ENCODE results near the gene TPRX2.
"Not testable (repeated sequence)": the region's sequence is repeated elsewhere in the genome, so short reads cannot be mapped to it uniquely, and the experiment has no call there.

Gene TPRX2

DNA sequence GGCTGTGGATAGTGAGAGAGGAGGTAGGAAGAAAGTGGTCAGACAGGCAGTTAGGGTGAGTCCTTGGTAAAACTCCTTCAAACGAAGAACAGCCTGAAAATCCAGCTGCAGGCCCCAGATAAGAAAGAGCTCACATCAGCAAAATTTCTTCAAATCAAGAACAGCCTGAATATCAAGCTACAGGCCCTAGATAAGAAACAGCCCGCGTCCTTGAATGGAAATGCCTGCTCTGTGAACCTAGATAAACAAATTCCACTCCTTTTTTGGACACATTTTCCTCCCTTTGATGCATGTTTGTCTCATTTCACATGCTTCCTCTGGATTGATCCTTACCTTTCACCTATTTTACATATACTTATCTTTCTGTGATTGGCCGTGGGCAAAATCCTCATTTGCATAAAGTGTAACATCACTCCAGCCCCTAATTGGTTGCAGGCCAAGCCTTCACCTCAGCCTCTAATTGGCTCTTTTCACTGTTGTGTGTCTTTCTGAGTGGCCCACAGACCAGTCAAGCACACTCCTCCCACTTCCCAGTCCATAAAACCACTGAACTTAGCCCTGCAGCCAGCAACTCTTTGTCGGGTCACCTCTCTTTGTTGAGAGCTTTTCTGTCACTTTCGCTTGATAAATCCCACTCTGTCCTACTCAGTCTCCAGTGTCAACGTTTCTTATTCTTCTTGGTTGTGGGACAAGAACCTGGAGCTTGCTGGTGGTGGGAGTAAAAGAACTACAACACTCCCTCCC is 33.1 kb downstream of the TPRX2 start:
- Histone ChIP-seq H3K9me3 (ENCODE audit: control insufficient read depth, insufficient read depth, low read length) (peaks cover 17% of the 10 kb centered on the region), H3K36me3 (ENCODE audit: control insufficient read depth, insufficient read depth, low read length) (no peaks in the 10 kb centered on the region), H3K27ac (ENCODE audit: low read depth, low read length) (no peak overlapping the region), H3K4me3 (ENCODE audit: low read depth, low read length) (no peak overlapping the region), H3K9ac (ENCODE audit: low read depth, low read length) (no peak overlapping the region), H3K27me3 (ENCODE audit: control insufficient read depth, insufficient read depth, low read length) (no peaks in the 10 kb centered on the region), H3K4me1 (ENCODE audit: control insufficient read depth, insufficient read depth, low read length) (no peaks in the 10 kb centered on the region)

DNA sequence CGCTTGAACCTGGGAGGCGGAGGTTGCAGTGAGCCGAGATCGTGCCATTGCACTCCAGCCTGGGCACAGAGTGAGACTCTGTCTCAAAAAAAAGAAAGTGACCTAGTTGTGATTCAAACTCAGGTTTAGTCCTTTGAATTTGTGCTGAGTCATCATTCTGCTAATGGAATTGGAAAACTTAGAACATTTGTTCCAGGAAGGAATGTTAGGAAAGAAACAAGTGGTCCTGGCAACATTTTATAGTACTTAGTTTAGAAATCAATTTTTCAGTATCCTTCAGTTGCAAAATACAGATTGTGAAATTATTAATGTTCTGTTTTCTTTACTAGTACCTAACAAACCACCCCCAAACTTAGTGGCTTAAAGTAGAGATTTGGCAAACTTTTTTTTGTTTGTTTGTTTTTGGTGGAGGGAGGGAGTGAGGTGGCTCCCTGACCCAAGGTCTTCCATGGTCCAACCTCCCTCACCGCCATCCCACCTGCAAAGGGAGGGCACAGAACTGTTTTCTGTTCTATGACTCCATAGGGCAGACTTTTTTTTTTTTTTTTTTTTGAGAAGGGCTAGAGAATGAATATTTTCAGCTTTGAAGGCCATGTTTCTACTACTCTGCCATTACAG is 36.2 kb downstream of the TPRX2 start:
- H3K4me1 ChIP-seq (ENCODE audit: control insufficient read depth, insufficient read depth, low read length): no peaks in the 10 kb centered on the region
- H3K9ac ChIP-seq (ENCODE audit: low read depth, low read length): no peak overlapping the region
- H3K9me3 ChIP-seq (ENCODE audit: control insufficient read depth, insufficient read depth, low read length): peaks cover 14% of the 10 kb centered on the region
- H3K27me3 ChIP-seq (ENCODE audit: control insufficient read depth, insufficient read depth, low read length): no peaks in the 10 kb centered on the region
- H3K36me3 ChIP-seq (ENCODE audit: control insufficient read depth, insufficient read depth, low read length): no peaks in the 10 kb centered on the region
- H3K4me3 ChIP-seq (ENCODE audit: low read depth, low read length): no peak overlapping the region
- H3K27ac ChIP-seq (ENCODE audit: low read depth, low read length): no peak overlapping the region

DNA sequence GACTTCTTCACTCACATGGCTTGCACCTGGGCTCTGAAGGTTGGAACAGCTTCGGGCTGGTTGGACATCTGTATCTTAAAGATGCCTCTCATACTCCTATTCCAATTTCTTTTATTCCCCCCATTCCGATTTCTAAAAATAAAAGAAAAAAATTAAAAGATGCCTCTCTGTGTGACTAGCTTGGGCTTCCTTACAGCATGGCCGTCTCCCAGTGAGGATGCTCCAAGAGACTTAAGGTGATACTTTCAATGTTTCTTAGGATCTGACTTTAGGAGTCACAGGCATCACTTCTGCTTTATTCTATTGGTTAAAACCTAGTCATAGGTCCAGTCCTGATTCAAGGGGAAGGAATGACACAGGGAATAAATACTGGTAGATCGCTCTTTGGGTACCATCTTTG is 37.0 kb downstream of the TPRX2 start:
- no peaks in the 10 kb centered on the region for H3K36me3 ChIP-seq (ENCODE audit: control insufficient read depth, insufficient read depth, low read length)
- no peak overlapping the region for H3K4me3 ChIP-seq (ENCODE audit: low read depth, low read length)
- H3K9me3 ChIP-seq (ENCODE audit: control insufficient read depth, insufficient read depth, low read length): peaks cover 14% of the 10 kb centered on the region
- H3K27ac ChIP-seq (ENCODE audit: low read depth, low read length): no peak overlapping the region
- H3K9ac ChIP-seq (ENCODE audit: low read depth, low read length): no peak overlapping the region
- no peaks in the 10 kb centered on the region for H3K27me3 ChIP-seq (ENCODE audit: control insufficient read depth, insufficient read depth, low read length)
- no peaks in the 10 kb centered on the region for H3K4me1 ChIP-seq (ENCODE audit: control insufficient read depth, insufficient read depth, low read length)

DNA sequence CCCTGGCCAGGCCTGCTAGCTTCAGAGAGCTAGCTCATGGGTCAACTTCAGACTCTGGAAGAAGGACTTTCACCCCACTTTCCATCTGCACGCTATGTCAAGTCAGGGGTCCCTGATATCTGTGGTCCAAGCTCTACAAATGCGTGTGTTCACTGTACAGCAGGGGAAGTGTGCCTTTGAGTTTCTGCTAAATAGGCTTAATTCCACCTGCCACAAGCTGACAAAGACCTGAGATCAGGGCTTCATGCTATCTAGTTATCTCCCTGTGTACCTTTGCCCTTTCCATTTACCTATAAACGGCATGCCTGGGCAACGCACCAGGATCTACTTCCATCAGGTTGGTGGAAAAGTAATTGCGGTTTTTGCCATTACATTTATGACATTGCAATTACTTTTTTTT is 37.7 kb downstream of the TPRX2 start:
- Histone ChIP-seq H3K4me1 (ENCODE audit: control insufficient read depth, insufficient read depth, low read length) (no peaks in the 10 kb centered on the region), H3K27ac (ENCODE audit: low read depth, low read length) (no peak overlapping the region), H3K9ac (ENCODE audit: low read depth, low read length) (no peak overlapping the region), H3K9me3 (ENCODE audit: control insufficient read depth, insufficient read depth, low read length) (peaks cover 14% of the 10 kb centered on the region), H3K36me3 (ENCODE audit: control insufficient read depth, insufficient read depth, low read length) (no peaks in the 10 kb centered on the region), H3K4me3 (ENCODE audit: low read depth, low read length) (no peak overlapping the region), H3K27me3 (ENCODE audit: control insufficient read depth, insufficient read depth, low read length) (no peaks in the 10 kb centered on the region)

DNA sequence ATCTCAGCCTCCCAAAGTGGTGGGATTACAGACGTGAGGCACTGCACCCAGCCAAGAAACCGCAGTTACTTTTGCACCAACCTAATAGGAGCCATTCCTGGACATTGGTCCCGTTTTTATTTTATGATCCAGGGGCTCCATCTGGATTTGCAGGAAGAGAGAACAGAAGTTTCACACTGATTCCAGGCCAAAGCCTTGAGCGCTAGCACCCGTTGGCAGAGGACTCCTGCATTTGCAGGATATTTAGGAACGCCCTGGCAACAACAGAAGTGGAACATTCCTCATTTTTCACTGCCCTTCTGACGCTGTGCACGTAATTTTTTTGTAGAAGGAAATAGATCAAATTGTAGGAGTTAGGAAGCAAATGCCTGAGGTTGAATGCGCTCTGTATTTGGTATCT is 38.8 kb downstream of the TPRX2 start:
- no peak overlapping the region for H3K4me3 ChIP-seq (ENCODE audit: low read depth, low read length)
- H3K27me3 ChIP-seq (ENCODE audit: control insufficient read depth, insufficient read depth, low read length): no peaks in the 10 kb centered on the region
- H3K27ac ChIP-seq (ENCODE audit: low read depth, low read length): no peak overlapping the region
- H3K4me1 ChIP-seq (ENCODE audit: control insufficient read depth, insufficient read depth, low read length): no peaks in the 10 kb centered on the region
- H3K9ac ChIP-seq (ENCODE audit: low read depth, low read length): no peak overlapping the region
- H3K36me3 ChIP-seq (ENCODE audit: control insufficient read depth, insufficient read depth, low read length): no peaks in the 10 kb centered on the region
- H3K9me3 ChIP-seq (ENCODE audit: control insufficient read depth, insufficient read depth, low read length): peaks cover 12% of the 10 kb centered on the region

DNA sequence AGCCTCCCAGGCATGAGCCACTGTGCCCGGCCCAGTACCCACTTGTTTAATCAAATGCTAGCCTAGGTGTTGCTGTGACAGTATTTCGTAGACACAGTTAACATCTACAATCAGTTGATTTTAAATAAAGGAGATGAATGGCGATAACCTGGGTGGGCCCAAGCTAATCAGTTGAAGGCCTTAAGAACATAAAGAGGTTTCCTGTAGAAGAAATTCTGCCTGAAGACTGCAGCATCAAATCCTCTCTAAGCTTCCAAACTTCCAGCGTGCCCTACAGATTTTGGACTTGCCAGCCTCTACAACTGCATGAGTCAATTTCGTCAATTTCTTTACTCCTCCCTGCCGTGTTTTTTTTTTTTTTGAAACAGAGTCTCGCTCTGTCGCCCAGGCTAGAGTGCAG is 40.3 kb downstream of the TPRX2 start:
- Histone ChIP-seq H3K4me3 (ENCODE audit: low read depth, low read length) (no peak overlapping the region), H3K9ac (ENCODE audit: low read depth, low read length) (no peak overlapping the region), H3K27ac (ENCODE audit: low read depth, low read length) (no peak overlapping the region), H3K36me3 (ENCODE audit: control insufficient read depth, insufficient read depth, low read length) (no peaks in the 10 kb centered on the region), H3K9me3 (ENCODE audit: control insufficient read depth, insufficient read depth, low read length) (peaks cover 10% of the 10 kb centered on the region), H3K4me1 (ENCODE audit: control insufficient read depth, insufficient read depth, low read length) (no peaks in the 10 kb centered on the region), H3K27me3 (ENCODE audit: control insufficient read depth, insufficient read depth, low read length) (no peaks in the 10 kb centered on the region)

DNA sequence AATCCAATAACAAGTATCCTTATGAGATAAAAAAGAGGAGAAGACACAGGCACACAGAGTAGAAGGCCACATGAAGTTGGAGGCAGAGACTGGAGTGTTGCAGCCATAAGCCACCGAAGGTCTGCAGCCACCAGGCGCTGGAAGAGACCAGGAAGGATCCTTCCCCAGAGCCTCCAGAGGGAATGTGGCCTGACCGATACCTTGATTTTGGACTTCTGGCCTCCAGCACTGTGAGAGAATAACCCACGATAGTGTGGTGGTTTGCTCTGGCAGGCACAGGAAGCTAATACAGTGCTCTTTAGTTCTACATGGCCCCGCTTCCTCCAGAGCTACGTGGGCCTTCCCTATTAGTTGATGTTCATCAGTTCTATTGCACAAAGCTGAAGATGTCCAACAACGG is 42.3 kb downstream of the TPRX2 start:
- H3K9ac ChIP-seq (ENCODE audit: low read depth, low read length): no peak overlapping the region
- H3K36me3 ChIP-seq (ENCODE audit: control insufficient read depth, insufficient read depth, low read length): no peaks in the 10 kb centered on the region
- H3K27ac ChIP-seq (ENCODE audit: low read depth, low read length): no peak overlapping the region
- no peak overlapping the region for H3K4me3 ChIP-seq (ENCODE audit: low read depth, low read length)
- H3K9me3 ChIP-seq (ENCODE audit: control insufficient read depth, insufficient read depth, low read length): peaks cover 6% of the 10 kb centered on the region; the same call in 1 of the 2 replicates
- H3K27me3 ChIP-seq (ENCODE audit: control insufficient read depth, insufficient read depth, low read length): no peaks in the 10 kb centered on the region
- no peaks in the 10 kb centered on the region for H3K4me1 ChIP-seq (ENCODE audit: control insufficient read depth, insufficient read depth, low read length)

DNA sequence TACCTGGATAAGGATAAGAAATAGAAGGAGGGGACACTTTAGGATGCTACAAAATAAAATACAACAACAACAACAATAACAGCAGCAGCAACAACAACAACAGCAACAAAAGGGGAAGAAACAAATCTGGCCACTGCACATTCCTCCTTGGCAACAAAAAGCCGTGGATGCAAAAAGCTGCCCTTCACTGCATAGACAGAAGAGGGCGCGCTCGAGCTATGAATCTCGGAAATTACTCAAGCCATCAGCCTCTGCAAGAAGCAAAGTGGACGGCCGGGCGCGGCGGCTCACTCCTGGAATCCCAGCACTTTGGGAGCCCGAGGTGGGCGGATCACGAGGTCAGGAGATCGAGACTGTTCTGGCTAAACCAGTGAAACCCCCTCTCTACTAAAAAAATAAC is 50.3 kb downstream of the TPRX2 start:
- not testable (repeated sequence) for H3K27me3 ChIP-seq (ENCODE audit: control insufficient read depth, insufficient read depth, low read length); H3K4me3 ChIP-seq (ENCODE audit: low read depth, low read length); H3K36me3 ChIP-seq (ENCODE audit: control insufficient read depth, insufficient read depth, low read length); H3K27ac ChIP-seq (ENCODE audit: low read depth, low read length); H3K4me1 ChIP-seq (ENCODE audit: control insufficient read depth, insufficient read depth, low read length); H3K9me3 ChIP-seq (ENCODE audit: control insufficient read depth, insufficient read depth, low read length); H3K9ac ChIP-seq (ENCODE audit: low read depth, low read length)

DNA sequence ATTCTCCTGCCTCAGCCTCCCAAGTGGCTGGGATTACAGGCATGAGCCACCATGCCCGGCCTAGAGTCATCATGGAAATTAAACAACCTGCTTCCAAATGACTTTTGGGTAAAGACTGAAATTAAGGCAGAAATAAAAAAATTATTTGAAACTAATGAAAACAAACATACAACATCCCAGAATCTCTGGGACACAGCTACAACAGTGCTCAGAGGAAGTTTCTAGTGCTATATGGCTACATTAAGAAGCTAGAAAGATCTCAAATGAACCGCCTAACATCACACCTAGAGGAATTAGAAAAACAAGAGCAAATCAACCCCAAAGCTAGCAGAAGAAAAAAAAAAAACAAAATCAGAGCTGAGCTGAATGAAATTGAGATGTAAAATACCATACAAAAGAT is 51.2 kb downstream of the TPRX2 start:
- not testable (repeated sequence) for H3K4me1 ChIP-seq (ENCODE audit: control insufficient read depth, insufficient read depth, low read length); H3K27me3 ChIP-seq (ENCODE audit: control insufficient read depth, insufficient read depth, low read length); H3K9me3 ChIP-seq (ENCODE audit: control insufficient read depth, insufficient read depth, low read length); H3K36me3 ChIP-seq (ENCODE audit: control insufficient read depth, insufficient read depth, low read length); H3K9ac ChIP-seq (ENCODE audit: low read depth, low read length); H3K4me3 ChIP-seq (ENCODE audit: low read depth, low read length); H3K27ac ChIP-seq (ENCODE audit: low read depth, low read length)
